Activated B cell treated with CpG ODN at 0.5 μM for 24 hours (primary cell): ENCODE results near the gene NRGN. TPM values are rescaled to one million over a fixed set of nuclear protein-coding genes. Genes with fewer than 3 reads are reported as not detected.

Experiments used
- ATAC-seq: fragments of 200-7000 bp; cut with Tn5 transposase; one replicate; pipeline ENCODE4 v1.10.0; 2021; ENCODE audit warnings: low read depth, mild to moderate bottlenecking, moderate library complexity
- CTCF ChIA-PET: fragments of 350-600 bp; sonication (Branson Sonifier 250); formaldehyde crosslinking; loops from one replicate; lab custom pipeline; 2021; ENCODE audit warnings: antibody characterized with exemption; lab: Charles Lee
- POLR2A ChIA-PET: fragments of 350-600 bp; sonication (Branson Sonifier 250); formaldehyde crosslinking; loops from one replicate; lab custom pipeline; 2021; ENCODE audit warnings: antibody characterized with exemption; lab: Charles Lee
- DNase-seq: peaks from one replicate; pipeline ENCODE4 v3.0.0; 2022
- H3K27ac Mint-ChIP-seq: one replicate; pipeline ENCODE4 v1.8.0; 2020; ENCODE audit warnings: mixed read lengths
- H3K27me3 Mint-ChIP-seq: one replicate; pipeline ENCODE4 v1.8.0; 2021; ENCODE audit warnings: mixed read lengths
- H3K36me3 Mint-ChIP-seq: one replicate; pipeline ENCODE4 v1.8.0; 2021; ENCODE audit warnings: low read depth, mixed read lengths
- H3K4me1 Mint-ChIP-seq: one replicate; pipeline ENCODE4 v1.8.0; 2021; ENCODE audit warnings: mixed read lengths
- H3K4me3 Mint-ChIP-seq: one replicate; pipeline ENCODE4 v1.8.0; 2020; ENCODE audit warnings: mild to moderate bottlenecking, mixed read lengths
- H3K9me3 Mint-ChIP-seq: one replicate; pipeline ENCODE4 v1.8.0; 2020; ENCODE audit warnings: mixed read lengths
- CTCF ChIP-seq: fragments of 200-600 bp; IDR thresholded peaks from one replicate; pipeline ENCODE4 v1.8.0; 2022; ENCODE audit warnings: antibody characterized with exemption, mild to moderate bottlenecking
- intact Hi-C: fragments of 100-400 bp; cut with micrococcal nuclease; formaldehyde crosslinking; loops from one replicate; pipeline ENCODE4 v1.15.1; 2024
- total RNA-seq: library from RNA; stranded (reverse); gene quantifications from 2 replicates; pipeline ENCODE4 v1.2.3, GENCODE V29; 2022

The NRGN gene
- total RNA-seq, 1 donor from 2014 or later, result 1.0 TPM

DNA sequence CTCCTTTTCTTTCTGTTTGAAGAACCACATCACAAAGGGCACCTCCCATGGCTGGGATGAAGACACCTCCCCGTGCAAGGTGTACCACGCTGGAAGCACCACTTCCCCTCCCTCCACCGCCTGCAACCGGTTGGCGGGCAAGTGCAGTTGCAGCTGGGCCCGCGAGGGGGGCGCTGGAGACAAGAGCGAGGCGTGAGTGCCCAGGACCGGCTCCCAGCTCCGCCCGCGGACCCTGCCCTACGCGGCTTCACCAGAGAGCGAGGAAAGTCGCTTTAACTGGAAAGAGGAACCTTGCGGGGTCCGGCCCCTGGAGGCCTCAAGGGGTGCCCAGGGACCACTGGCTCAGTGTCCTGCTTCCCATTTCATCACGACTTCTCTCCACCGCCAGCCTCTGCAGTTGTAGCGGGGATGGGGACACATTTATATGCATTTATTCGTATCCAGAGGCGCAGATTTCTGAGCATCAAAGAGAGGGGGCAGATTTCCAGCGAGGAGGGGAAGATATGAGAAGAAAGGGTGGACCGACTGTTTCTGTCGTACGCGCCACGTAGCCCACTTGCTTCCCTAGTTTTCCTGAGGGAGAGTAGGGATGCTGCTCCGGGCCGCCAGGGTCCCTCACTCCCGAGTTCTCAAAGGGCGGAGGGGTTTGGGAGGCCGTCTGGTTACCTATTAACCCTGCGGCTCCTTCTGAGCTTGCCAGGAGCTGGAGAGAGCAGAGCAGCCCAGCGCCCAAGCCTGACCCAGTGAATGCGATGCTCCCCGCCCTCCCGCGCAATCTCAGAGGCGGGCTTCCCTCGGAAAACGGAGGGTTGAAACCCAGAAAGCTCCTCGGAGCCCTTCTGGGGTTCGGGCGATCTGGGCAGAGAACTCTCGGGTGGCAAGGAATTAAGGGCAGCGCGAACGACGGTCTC, 18.9 kb downstream of the NRGN start:
- CTCF ChIA-PET, result interaction anchor here (0.8 to 1.5 kb wide), 9 partner anchors 9 to 90 kb away, joined by 3 to 11 read pairs (median 3); no protein-coding TSS in a partner anchor
- TF ChIP-seq CTCF, result no peak
- H3K9me3 Mint-ChIP-seq, result no peaks in the 10 kb centered on the region
- H3K27ac Mint-ChIP-seq, result peak overlapping the region; percentile 60
- peaks cover 2% of the 10 kb centered on the region for H3K27me3 Mint-ChIP-seq
- peaks cover 46% of the 10 kb centered on the region for H3K4me1 Mint-ChIP-seq
- POLR2A ChIA-PET, result interaction anchor here (0.8 to 2.3 kb wide), 7 partner anchors 10 to 87 kb away, joined by 3 to 11 read pairs (median 4); partner anchors contain the start of gene SPA17
- intact Hi-C loops, result no loop called here
- H3K4me3 Mint-ChIP-seq, result peak overlapping the region; percentile 79
- ATAC-seq (peak; percentile 67), DNase-seq (peak; percentile 72)
- peaks cover 5% of the 10 kb centered on the region for H3K36me3 Mint-ChIP-seq

- POLR2A ChIA-PET, result interaction anchor here (0.7 to 2.3 kb wide), 8 partner anchors 11 to 90 kb away, joined by 3 to 11 read pairs (median 4); partner anchors contain the start of genes SIAE and SPA17
- no peaks in the 10 kb centered on the region for H3K9me3 Mint-ChIP-seq
- H3K4me3 Mint-ChIP-seq, result peak overlapping the region; percentile 80
- H3K4me1 Mint-ChIP-seq, result peaks cover 50% of the 10 kb centered on the region
- H3K36me3 Mint-ChIP-seq, result peaks cover 2% of the 10 kb centered on the region
- TF ChIP-seq CTCF, result no peak
- CTCF ChIA-PET, result interaction anchor here (1.3 to 10.0 kb wide), 4 partner anchors 9 to 90 kb away, joined by 3 to 162 read pairs (median 6); no protein-coding TSS in a partner anchor
- no peak for DNase-seq
- no peak for ATAC-seq
- peaks cover 2% of the 10 kb centered on the region for H3K27me3 Mint-ChIP-seq
- intact Hi-C loops, result loop anchor here (1.0 to 10.0 kb wide), 6 partner anchors 34 to 1509 kb away; partner anchors contain the start of genes CCDC15, FOXRED1, HYLS1 and MSANTD2
- peak overlapping the region; percentile 83 for H3K27ac Mint-ChIP-seq
These were observed 19.8 kb downstream of the NRGN start for GRCh38 chr11:124759266-124760204.

GRCh38 chr11:124760205-124760652, 20.5 kb downstream of the NRGN start:
- ChIA-PET CTCF (interaction anchor here (2.0 to 10.0 kb wide), 3 partner anchors 14 to 115 kb away, joined by 5 to 162 read pairs (median 40); no protein-coding TSS in a partner anchor), POLR2A (interaction anchor here (0.7 to 1.7 kb wide), 3 partner anchors 86 to 91 kb away, joined by 3 to 9 read pairs (median 4); partner anchors contain the start of genes SIAE and SPA17)
- intact Hi-C loops, result loop anchor here (1.0 to 10.0 kb wide), 6 partner anchors 35 to 1509 kb away; partner anchors contain the start of genes CCDC15, FOXRED1, HYLS1 and MSANTD2
- Mint-ChIP-seq H3K27ac (peak overlapping the region; percentile 83), H3K4me1 (peaks cover 50% of the 10 kb centered on the region), H3K4me3 (peak overlapping the region; percentile 80), H3K9me3 (no peaks in the 10 kb centered on the region), H3K36me3 (peaks cover 5% of the 10 kb centered on the region), H3K27me3 (peaks cover 2% of the 10 kb centered on the region)
- DNase-seq (peak; percentile 44), ATAC-seq (peak; percentile 46)
- no peak for TF ChIP-seq CTCF

GRCh38 chr11:124760806-124761205, 21.1 kb downstream of the NRGN start:
- no peak for ATAC-seq
- H3K27ac Mint-ChIP-seq, result peak overlapping the region; percentile 83

More at GRCh38 chr11:124760806-124761205, 21.1 kb downstream of the NRGN start:
- no peak for DNase-seq
- H3K36me3 Mint-ChIP-seq, result peaks cover 5% of the 10 kb centered on the region
- peaks cover 50% of the 10 kb centered on the region for H3K4me1 Mint-ChIP-seq
- H3K27me3 Mint-ChIP-seq, result peaks cover 2% of the 10 kb centered on the region
- no peaks in the 10 kb centered on the region for H3K9me3 Mint-ChIP-seq
- ChIA-PET CTCF (interaction anchor here (2.0 to 10.0 kb wide), 3 partner anchors 15 to 116 kb away, joined by 5 to 162 read pairs (median 40); no protein-coding TSS in a partner anchor), POLR2A (interaction anchor here (0.6 to 1.7 kb wide), 7 partner anchors 13 to 92 kb away, joined by 3 to 12 read pairs (median 3); partner anchors contain the start of genes MSANTD2, SIAE and SPA17)
- intact Hi-C loops, result loop anchor here (1.0 to 10.0 kb wide), 6 partner anchors 36 to 1508 kb away; partner anchors contain the start of genes CCDC15, FOXRED1, HYLS1 and MSANTD2
- peak overlapping the region; percentile 80 for H3K4me3 Mint-ChIP-seq
- no peak for TF ChIP-seq CTCF
